Activated naive CD4-positive, alpha-beta T cell treated with anti-CD3 and anti-CD28 coated beads, Interleukin-2, amount 50 U/mL, for 16 hours (primary cell): ENCODE measurements around the gene DOLPP1.
"Not testable (repeated sequence)": the region's sequence is repeated elsewhere in the genome, so short reads cannot be mapped to it uniquely, and the experiment has no call there.

Source experiments
- DNase-seq: peaks from one replicate; pipeline ENCODE4 v3.0.0-alpha.2; 2020

The DOLPP1 gene

GRCh38 chr9:129118799-129119198 is 37.9 kb downstream of the DOLPP1 start:
- DNase-seq: no peak

GRCh38 chr9:129121483-129121882 is 40.6 kb downstream of the DOLPP1 start:
- DNase-seq: no peak

DNA sequence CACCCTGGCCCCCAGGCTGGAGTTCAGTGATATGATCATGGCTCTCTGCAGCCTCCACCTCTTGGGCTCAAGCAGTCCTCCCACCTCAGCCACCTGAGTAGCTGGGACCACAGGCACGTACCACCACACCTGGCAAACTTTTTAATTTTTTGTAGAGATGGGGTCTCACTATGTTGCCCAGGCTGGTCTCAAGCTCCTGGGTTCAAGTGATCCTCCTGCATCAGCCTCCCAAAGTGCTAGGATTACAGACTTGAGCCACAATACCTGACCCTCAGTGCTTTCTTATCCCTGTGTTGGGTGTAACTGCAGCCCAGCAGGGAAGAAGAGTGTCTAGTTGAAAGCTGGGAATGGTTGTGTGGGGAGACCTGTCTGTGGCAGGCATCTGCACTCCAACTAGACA is 41.2 kb downstream of the DOLPP1 start:
- no peak for DNase-seq

DNA sequence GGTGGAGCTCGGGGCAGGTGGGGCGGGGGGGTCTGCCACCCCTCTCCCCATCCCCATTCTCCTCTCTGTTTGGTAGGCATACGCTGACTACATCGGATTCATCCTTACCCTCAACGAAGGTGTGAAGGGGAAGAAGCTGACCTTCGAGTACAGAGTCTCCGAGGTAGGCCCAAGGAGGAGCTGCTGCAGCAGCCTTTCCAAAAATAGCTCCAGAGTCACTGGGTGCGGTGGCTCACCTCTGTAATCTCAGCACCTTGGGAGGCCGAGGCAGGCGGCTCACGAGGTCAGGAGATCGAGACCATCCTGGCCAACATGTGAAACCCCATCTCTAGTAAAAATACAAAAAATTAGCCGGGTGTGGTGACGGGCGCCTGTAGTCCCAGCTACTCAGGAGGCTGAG is 42.1 kb downstream of the DOLPP1 start:
- not testable (repeated sequence) for DNase-seq

DNA sequence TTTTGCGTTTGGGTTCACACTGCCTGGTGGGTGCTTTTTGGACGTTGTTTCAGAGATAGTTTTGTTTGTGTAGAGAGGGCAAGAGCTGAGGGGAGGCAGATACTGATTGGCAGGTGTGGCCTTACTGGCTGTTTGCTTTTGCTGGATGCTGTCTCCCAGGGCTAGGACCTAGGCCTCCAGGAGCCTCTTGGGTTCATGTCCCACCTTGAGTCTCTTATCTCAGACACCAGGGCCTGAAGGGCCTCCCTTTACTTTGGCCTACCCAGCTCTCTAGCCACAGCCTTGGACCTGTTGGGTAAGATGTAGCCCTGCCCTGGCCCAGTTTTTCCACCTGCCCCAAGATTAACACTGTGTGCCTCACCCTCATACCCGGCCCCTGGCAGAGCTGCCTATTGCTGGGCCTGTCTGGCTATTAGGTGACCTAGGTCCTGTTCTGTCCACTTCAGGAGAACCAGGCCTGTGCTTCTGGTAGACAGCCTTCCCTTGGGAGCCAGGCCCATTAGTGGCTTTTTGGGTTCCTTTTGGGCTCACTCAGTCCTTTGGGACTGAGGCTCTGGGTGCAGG is 43.7 kb downstream of the DOLPP1 start:
- DNase-seq: no peak

GRCh38 chr9:129125478-129125877 is 44.6 kb downstream of the DOLPP1 start:
- DNase-seq: no peak

- no peak for DNase-seq
Observed at GRCh38 chr9:129126749-129127618, 46.1 kb downstream of the DOLPP1 start.

DNA sequence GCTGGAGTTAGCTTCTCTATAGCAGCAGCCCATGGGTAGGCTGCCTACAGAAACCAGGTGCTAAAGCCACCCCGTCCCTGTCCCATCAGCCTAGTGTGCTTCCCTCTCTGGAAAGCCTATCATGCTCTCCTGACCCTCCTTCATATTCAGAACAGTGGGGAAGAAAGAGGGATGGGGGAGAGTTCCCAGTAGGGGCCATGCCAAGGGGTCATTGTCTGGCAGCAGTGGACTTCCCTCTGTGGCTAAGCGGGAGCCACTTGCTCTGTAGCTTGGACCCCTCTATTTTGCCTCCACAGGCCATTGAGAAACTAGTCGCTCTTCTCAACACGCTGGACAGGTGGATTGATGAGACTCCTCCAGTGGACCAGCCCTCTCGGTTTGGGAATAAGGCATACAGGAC is 47.8 kb downstream of the DOLPP1 start:
- DNase-seq: no peak

DNA sequence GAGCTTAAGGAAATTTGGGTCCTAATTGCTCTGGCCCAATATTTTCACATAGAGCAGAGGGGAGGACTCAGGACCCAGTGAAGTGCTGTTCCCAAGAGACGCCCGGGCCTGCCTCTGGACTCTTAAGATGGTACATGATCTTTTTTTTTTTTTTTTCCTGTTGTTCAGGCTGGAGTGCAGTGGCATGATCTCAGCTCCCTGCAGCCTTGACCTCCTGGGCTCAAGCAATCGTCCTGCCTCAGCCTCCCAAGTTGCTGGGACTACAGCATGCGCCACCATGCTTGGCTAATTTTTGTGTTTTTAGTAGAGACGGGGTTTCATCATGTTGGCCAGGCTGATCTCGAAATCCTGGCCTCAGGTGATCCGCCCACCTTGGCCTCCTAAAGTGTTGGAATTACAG is 49.4 kb downstream of the DOLPP1 start:
- DNase-seq: not testable (repeated sequence)

- no peak for DNase-seq
Observed at GRCh38 chr9:129130791-129131190, 49.9 kb downstream of the DOLPP1 start.

GRCh38 chr9:129131300-129132145 is 50.6 kb downstream of the DOLPP1 start:
- DNase-seq: peak; percentile 86

GRCh38 chr9:129133082-129133481 is 52.2 kb downstream of the DOLPP1 start:
- DNase-seq: no peak

DNA sequence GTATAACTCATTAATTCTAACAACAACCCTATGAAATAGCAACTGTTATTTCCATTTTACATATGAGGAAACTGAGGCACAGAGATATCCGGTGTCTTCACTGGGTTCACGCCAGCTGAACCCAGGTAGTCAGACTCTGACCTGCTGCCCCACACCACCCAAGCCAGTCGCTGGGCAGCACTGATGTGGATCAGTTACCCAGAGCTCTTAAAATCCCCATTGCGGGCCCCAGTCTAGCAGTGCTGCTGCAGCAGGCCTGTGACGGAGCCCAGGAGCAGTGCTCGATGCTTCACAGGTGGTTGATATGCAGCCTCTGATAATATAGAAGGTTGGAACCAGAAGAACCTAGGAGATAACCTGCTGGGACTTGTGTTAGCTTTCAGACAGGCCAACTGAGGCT is 54.6 kb downstream of the DOLPP1 start:
- DNase-seq: no peak

- DNase-seq: no peak
Observed at GRCh38 chr9:129136446-129137035, 55.6 kb downstream of the DOLPP1 start.

GRCh38 chr9:129137292-129138143 is 56.6 kb downstream of the DOLPP1 start:
- DNase-seq: no peak

DNA sequence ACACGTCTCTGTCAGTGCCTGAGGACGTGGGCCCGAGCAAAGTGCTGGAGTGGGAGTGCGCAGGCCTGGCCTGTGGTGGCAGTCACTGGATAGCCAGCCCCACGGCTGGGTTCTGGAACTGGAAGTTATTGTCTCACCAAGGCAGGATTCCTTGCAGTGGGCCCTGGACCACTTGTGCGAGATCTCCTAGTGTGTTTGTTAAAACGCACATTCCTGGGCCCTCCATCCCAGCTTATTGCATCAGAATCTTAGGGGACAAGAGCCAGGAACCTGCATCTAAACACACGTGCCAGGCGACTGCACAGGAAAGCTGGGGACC is 57.2 kb downstream of the DOLPP1 start:
- no peak for DNase-seq

- DNase-seq: no peak
Observed at GRCh38 chr9:129138476-129139232, 57.7 kb downstream of the DOLPP1 start.

DNA sequence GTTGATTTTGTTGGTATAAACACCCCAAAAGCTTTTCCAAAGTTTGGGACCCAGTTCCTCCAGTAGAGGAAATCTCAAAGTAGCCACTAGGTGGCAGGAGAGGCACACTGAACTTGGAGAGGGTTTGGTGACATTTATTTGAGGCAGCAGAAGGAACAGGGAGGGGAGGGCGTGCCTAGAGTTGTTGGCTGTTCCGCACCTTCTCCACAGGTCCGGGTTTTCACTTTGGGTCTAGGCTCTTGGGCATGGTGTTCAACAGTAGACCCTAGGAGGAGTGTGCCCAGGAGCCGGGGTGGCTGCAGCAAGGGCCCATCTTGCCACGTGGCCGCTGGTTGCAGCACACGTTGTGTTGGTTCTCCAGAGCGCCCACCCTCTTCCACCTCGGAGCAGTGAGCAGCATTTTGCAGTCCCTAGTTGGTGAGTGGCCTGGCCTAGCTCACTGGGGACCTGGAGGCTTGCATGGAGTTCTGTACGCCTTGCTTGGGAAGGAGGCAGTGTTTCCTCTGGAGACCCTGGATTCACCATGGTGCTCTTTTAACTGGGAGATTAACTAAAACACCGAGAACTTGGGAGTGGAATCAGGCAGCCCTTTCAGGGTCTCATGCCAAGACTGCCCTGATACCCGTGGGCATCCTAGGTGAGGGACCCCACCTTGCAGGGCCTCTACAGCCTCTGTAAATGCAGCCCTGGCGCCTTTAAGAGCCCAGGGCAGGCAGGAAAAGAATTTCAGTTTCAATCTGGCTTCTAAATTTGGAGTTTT is 58.5 kb downstream of the DOLPP1 start:
- DNase-seq: peak; percentile 69

GRCh38 chr9:129139993-129140396 is 59.1 kb downstream of the DOLPP1 start:
- DNase-seq: peak; percentile 74
